HEK293 (cell line): ENCODE measurements around the gene GJB2.

Experiments used
- CTCF ChIA-PET: fragments of 350-600 bp; formaldehyde crosslinking; extraction: SDS; loops from one replicate; lab custom pipeline; 2021; ENCODE audit warnings: antibody characterized with exemption; lab: Yijun Ruan, JAX
- POLR2A ChIA-PET: fragments of 300-600 bp; formaldehyde crosslinking; extraction: SDS; loops from one replicate; lab custom pipeline; 2020; ENCODE audit warnings: antibody characterized with exemption, inconsistent platforms; lab: Yijun Ruan, JAX
- H3K27ac ChIP-seq: fragments of 200-500 bp; sonication (Bioruptor generic); 2 replicates; pipeline ENCODE4 v1.5.1; 2014; ENCODE audit warnings: low read depth, low read length, control low read depth, inconsistent platforms; ENCODE audit errors: extremely low read depth
- H3K36me3 ChIP-seq, 2 experiments: fragments of 200-500 bp in 1 of 2; sonication (Bioruptor generic) in 1 of 2; 1 replicate in 1 of 2; 2 replicates in 1 of 2; pipeline ENCODE4 v1.5.1; 2014 to 2017; ENCODE audit warnings: inconsistent platforms in 2 of 2, low read length in 2 of 2; ENCODE audit not compliant: control insufficient read depth in 2 of 2, insufficient read depth in 1 of 2
- H3K4me1 ChIP-seq: fragments of 200-500 bp; sonication (Bioruptor generic); 2 replicates; pipeline ENCODE4 v1.5.1; 2014; ENCODE audit warnings: mild to moderate bottlenecking, low read length, inconsistent platforms; ENCODE audit not compliant: control insufficient read depth, insufficient read depth
- H3K4me3 ChIP-seq: 2 replicates; pipeline ENCODE4 v1.5.1; 2011; ENCODE audit warnings: low read depth, mild to moderate bottlenecking, control low read depth, low read length, moderate library complexity
- H3K9me3 ChIP-seq: fragments of 200-500 bp; sonication (Bioruptor generic); 2 replicates; pipeline ENCODE4 v1.5.1; 2014; ENCODE audit warnings: low read depth, low read length, inconsistent platforms; ENCODE audit not compliant: control insufficient read depth, insufficient read depth
- ATF2 ChIP-seq: fragments of 450-650 bp; formaldehyde crosslinking; IDR thresholded peaks from 2 replicates; pipeline ENCODE4 v1.5.1; 2016; ENCODE audit warnings: missing biosample characterization, missing genetic modification characterization, low read depth
- GLI4 ChIP-seq: fragments of 450-650 bp; formaldehyde crosslinking; IDR thresholded peaks from 2 replicates; pipeline ENCODE4 v1.5.1; 2016; ENCODE audit warnings: missing biosample characterization, missing genetic modification characterization
- KLF16 ChIP-seq: fragments of 450-650 bp; formaldehyde crosslinking; IDR thresholded peaks from 2 replicates; pipeline ENCODE4 v1.5.1; 2017; ENCODE audit warnings: missing biosample characterization, missing genetic modification characterization
- ZNF155 ChIP-seq: fragments of 450-650 bp; formaldehyde crosslinking; IDR thresholded peaks from 2 replicates; pipeline ENCODE4 v1.5.1; 2016; ENCODE audit warnings: missing biosample characterization, missing genetic modification characterization
- ZNF202 ChIP-seq: fragments of 450-650 bp; formaldehyde crosslinking; IDR thresholded peaks from 2 replicates; pipeline ENCODE4 v1.5.1; 2016; ENCODE audit warnings: missing biosample characterization, missing genetic modification characterization, borderline replicate concordance
- ZNF214 ChIP-seq: fragments of 450-650 bp; formaldehyde crosslinking; IDR thresholded peaks from 2 replicates; pipeline ENCODE4 v1.5.1; 2017; ENCODE audit warnings: missing biosample characterization, mild to moderate bottlenecking, missing genetic modification characterization, borderline replicate concordance
- ZNF280D ChIP-seq: fragments of 450-650 bp; formaldehyde crosslinking; IDR thresholded peaks from 2 replicates; pipeline ENCODE4 v1.5.1; 2016; ENCODE audit warnings: missing biosample characterization, missing genetic modification characterization
- ZNF341 ChIP-seq: fragments of 450-650 bp; formaldehyde crosslinking; IDR thresholded peaks from 2 replicates; pipeline ENCODE4; 2016; ENCODE audit warnings: low read depth, missing biosample characterization, missing genetic modification characterization
- ZNF416 ChIP-seq: fragments of 450-650 bp; formaldehyde crosslinking; IDR thresholded peaks from 2 replicates; pipeline ENCODE4 v1.5.1; 2016; ENCODE audit warnings: missing biosample characterization, missing genetic modification characterization
- ZNF48 ChIP-seq: fragments of 450-650 bp; formaldehyde crosslinking; IDR thresholded peaks from 2 replicates; pipeline ENCODE4 v1.5.1; 2016; ENCODE audit warnings: missing biosample characterization, missing genetic modification characterization
- ZNF513 ChIP-seq: fragments of 450-650 bp; IDR thresholded peaks from 2 replicates; pipeline ENCODE4 v1.5.1; 2018; ENCODE audit warnings: missing biosample characterization, missing genetic modification characterization
- ZNF560 ChIP-seq: fragments of 450-650 bp; formaldehyde crosslinking; IDR thresholded peaks from 2 replicates; pipeline ENCODE4 v1.5.1; 2017; ENCODE audit warnings: missing biosample characterization, missing genetic modification characterization, borderline replicate concordance
- ZNF639 ChIP-seq: fragments of 450-650 bp; formaldehyde crosslinking; IDR thresholded peaks from 2 replicates; pipeline ENCODE4 v1.5.1; 2016; ENCODE audit warnings: missing biosample characterization, missing genetic modification characterization
- ZNF707 ChIP-seq: fragments of 450-650 bp; formaldehyde crosslinking; IDR thresholded peaks from 2 replicates; pipeline ENCODE4 v1.5.1; 2016; ENCODE audit warnings: missing biosample characterization, missing genetic modification characterization
- ZNF785 ChIP-seq: fragments of 450-650 bp; formaldehyde crosslinking; IDR thresholded peaks from 2 replicates; pipeline ENCODE4 v1.5.1; 2016; ENCODE audit warnings: missing biosample characterization, missing genetic modification characterization
- ZNF830 ChIP-seq: fragments of 450-650 bp; IDR thresholded peaks from 2 replicates; pipeline ENCODE4 v1.5.0; 2018; ENCODE audit warnings: missing biosample characterization, missing genetic modification characterization, low read depth, mild to moderate bottlenecking, moderate library complexity
- ZSCAN16 ChIP-seq: fragments of 450-650 bp; formaldehyde crosslinking; IDR thresholded peaks from 2 replicates; pipeline ENCODE4 v1.5.1; 2016; ENCODE audit warnings: missing biosample characterization, missing genetic modification characterization

GJB2 gene

GRCh38 chr13:20190481-20191310, 2.0 kb downstream of the GJB2 start:
- H3K9me3 ChIP-seq = no peaks in the 10 kb centered on the region
- TF ChIP-seq ZNF707 (tag by site-specific recombination) (no peak), KLF16 (tag by site-specific recombination) (no peak), ZSCAN16 (no peak)
- TF ChIP-seq, all 188 proteins: peak for 0
- no peaks in the 10 kb centered on the region for H3K4me1 ChIP-seq
- H3K27ac ChIP-seq = no peak overlapping the region
- H3K36me3 ChIP-seq = peaks cover 0 to 29% of the 10 kb centered on the region in 2 experiments; a peak in 1 of 3 replicates
- CTCF ChIA-PET = interaction anchor here (0.6 to 1.3 kb wide), 4 partner anchors 8 to 770 kb away, joined by 3 to 7 read pairs (median 4); no protein-coding TSS in a partner anchor
- POLR2A ChIA-PET = no interaction called here
- no peak overlapping the region for H3K4me3 ChIP-seq

GRCh38 chr13:20190076-20190475, 2.7 kb downstream of the GJB2 start:
- POLR2A ChIA-PET = no interaction called here
- Histone ChIP-seq H3K4me1 (no peaks in the 10 kb centered on the region), H3K4me3 (no peak overlapping the region), H3K36me3 (peaks cover 0 to 29% of the 10 kb centered on the region in 2 experiments; a peak in 1 of 3 replicates), H3K9me3 (no peaks in the 10 kb centered on the region), H3K27ac (no peak overlapping the region)
- CTCF ChIA-PET = interaction anchor here (0.9 to 1.3 kb wide), 3 partner anchors 11 to 302 kb away, joined by 3 to 4 read pairs (median 3); no protein-coding TSS in a partner anchor
- TF ChIP-seq ZNF513 (tag by site-specific recombination) (no peak), ZNF155 (tag by site-specific recombination) (no peak), ZNF560 (no peak)

- CTCF ChIA-PET = interaction anchor here (0.6 to 0.9 kb wide), 2 partner anchors 10 to 736 kb away, joined by 3 read pairs; no protein-coding TSS in a partner anchor
- no peaks in the 10 kb centered on the region for H3K9me3 ChIP-seq
- no peak for TF ChIP-seq ZNF639 (tag by site-specific recombination)
- TF ChIP-seq ZNF416 (tag by site-specific recombination) = no peak
- no peak for TF ChIP-seq ZNF214 (tag by site-specific recombination)
- TF ChIP-seq ZNF830 (tag by site-specific recombination) = no peak
- peaks cover 0 to 29% of the 10 kb centered on the region in 2 experiments; a peak in 1 of 3 replicates for H3K36me3 ChIP-seq
- H3K4me3 ChIP-seq = no peak overlapping the region
- POLR2A ChIA-PET = interaction anchor here (0.5 kb wide), 1 partner anchor 204 kb away, joined by 4 read pairs; no protein-coding TSS in a partner anchor
- no peaks in the 10 kb centered on the region for H3K4me1 ChIP-seq
- no peak overlapping the region for H3K27ac ChIP-seq
These were observed 3.8 kb downstream of the GJB2 start for GRCh38 chr13:20188667-20189553.

GRCh38 chr13:20186771-20187170, 6.0 kb downstream of the GJB2 start:
- CTCF ChIA-PET = interaction anchor here (0.9 to 1.0 kb wide), 2 partner anchors 11 to 305 kb away, joined by 3 to 5 read pairs; no protein-coding TSS in a partner anchor
- H3K27ac ChIP-seq = no peak overlapping the region
- TF ChIP-seq ZNF280D (tag by site-specific recombination) = no peak
- no peak for TF ChIP-seq GLI4 (tag by site-specific recombination)
- TF ChIP-seq ATF2 (tag by site-specific recombination) = no peak
- no peak for TF ChIP-seq ZNF341
- no peak for TF ChIP-seq ZNF785 (tag by site-specific recombination)
- no peak for TF ChIP-seq ZNF48 (tag by site-specific recombination)
- no peak for TF ChIP-seq ZNF202 (tag by site-specific recombination)

More at GRCh38 chr13:20186771-20187170, 6.0 kb downstream of the GJB2 start:
- H3K36me3 ChIP-seq = peaks cover 0 to 29% of the 10 kb centered on the region in 2 experiments; a peak in 1 of 3 replicates
- no peaks in the 10 kb centered on the region for H3K9me3 ChIP-seq
- no peaks in the 10 kb centered on the region for H3K4me1 ChIP-seq
- POLR2A ChIA-PET = no interaction called here
- H3K4me3 ChIP-seq = no peak overlapping the region
